Measurements from ENCODE around the gene SPTBN4. TPM values are rescaled to one million over a fixed set of nuclear protein-coding genes. Genes with fewer than 3 reads are reported as not detected.

The SPTBN4 gene
- total and polyA plus RNA-seq, 4 donors: 0.58 to 0.80 (median 0.72) TPM

GRCh38 chr19:40588110-40588854, 121.5 kb downstream of the SPTBN4 start:
- Histone ChIP-seq H3K4me3 (no peak overlapping the region), H3K27me3 (ENCODE audit: control insufficient read depth in 3 of 3, insufficient read depth in 3 of 3, low read length in 2 of 3) (no peaks in the 10 kb centered on the region), H3K9ac (ENCODE audit: insufficient read depth in 1 of 2, low read length in 2 of 2) (no peak overlapping the region), H3K9me3 (ENCODE audit: control insufficient read depth in 4 of 4, insufficient read depth in 3 of 4, low read length in 3 of 4) (no peaks in the 10 kb centered on the region), H3K27ac (ENCODE audit: low read depth in 1 of 2, low read length in 1 of 2) (no peak overlapping the region), H3K4me1 (ENCODE audit: control insufficient read depth in 5 of 5, insufficient read depth in 5 of 5, low read length in 5 of 5) (no peaks in the 10 kb centered on the region), H3K36me3 (ENCODE audit: control insufficient read depth in 4 of 4, insufficient read depth in 4 of 4, low read length in 4 of 4) (peaks cover 0 to 27% (median 2%) of the 10 kb centered on the region in 4 donors)
- ATAC-seq (ENCODE audit: insufficient read depth, low FRiP score) (no peak), DNase-seq (no peak)
- TF ChIP-seq CTCF (IDR thresholded peaks at IDR 0.05; ENCODE audit: control extremely low read depth, extremely low read depth): no peak
- 89 to 93% methylated on average over 19 of the region's 19 CpGs for WGBS, 2 donors

- H3K9ac ChIP-seq (ENCODE audit: insufficient read depth in 1 of 2, low read length in 2 of 2): no peak overlapping the region
- TF ChIP-seq CTCF (IDR thresholded peaks at IDR 0.05; ENCODE audit: control extremely low read depth, extremely low read depth): no peak
- H3K36me3 ChIP-seq (ENCODE audit: control insufficient read depth in 4 of 4, insufficient read depth in 4 of 4, low read length in 4 of 4): peaks cover 0 to 23% (median 2%) of the 10 kb centered on the region in 4 donors
- no peak overlapping the region for H3K27ac ChIP-seq (ENCODE audit: low read depth in 1 of 2, low read length in 1 of 2)
- no peaks in the 10 kb centered on the region for H3K4me1 ChIP-seq (ENCODE audit: control insufficient read depth in 5 of 5, insufficient read depth in 5 of 5, low read length in 5 of 5)
- no peaks in the 10 kb centered on the region for H3K9me3 ChIP-seq (ENCODE audit: control insufficient read depth in 4 of 4, insufficient read depth in 3 of 4, low read length in 3 of 4)
- no peak overlapping the region for H3K4me3 ChIP-seq
- ATAC-seq (ENCODE audit: insufficient read depth, low FRiP score) (no peak), DNase-seq (no peak)
- H3K27me3 ChIP-seq (ENCODE audit: control insufficient read depth in 3 of 3, insufficient read depth in 3 of 3, low read length in 2 of 3): no peaks in the 10 kb centered on the region
- 90 to 95% methylated on average over 9 of the region's 9 CpGs for WGBS, 2 donors
Observed at GRCh38 chr19:40588926-40589569, 122.2 kb downstream of the SPTBN4 start.

GRCh38 chr19:40589591-40590429, 123.0 kb downstream of the SPTBN4 start:
- TF ChIP-seq CTCF (IDR thresholded peaks at IDR 0.05; ENCODE audit: control extremely low read depth, extremely low read depth): no peak
- no peaks in the 10 kb centered on the region for H3K27me3 ChIP-seq (ENCODE audit: control insufficient read depth in 3 of 3, insufficient read depth in 3 of 3, low read length in 2 of 3)
- DNase-seq: no peak
- H3K36me3 ChIP-seq (ENCODE audit: control insufficient read depth in 4 of 4, insufficient read depth in 4 of 4, low read length in 4 of 4): peaks cover 0 to 23% (median 2%) of the 10 kb centered on the region in 4 donors
- no peaks in the 10 kb centered on the region for H3K4me1 ChIP-seq (ENCODE audit: control insufficient read depth in 5 of 5, insufficient read depth in 5 of 5, low read length in 5 of 5)
- no peak for ATAC-seq (ENCODE audit: insufficient read depth, low FRiP score)
- H3K4me3 ChIP-seq: no peak overlapping the region
- WGBS, 2 donors: 95 to 96% methylated on average over 26 of the region's 26 CpGs
- H3K27ac ChIP-seq (ENCODE audit: low read depth in 1 of 2, low read length in 1 of 2): no peak overlapping the region
- no peak overlapping the region for H3K9ac ChIP-seq (ENCODE audit: insufficient read depth in 1 of 2, low read length in 2 of 2)
- no peaks in the 10 kb centered on the region for H3K9me3 ChIP-seq (ENCODE audit: control insufficient read depth in 4 of 4, insufficient read depth in 3 of 4, low read length in 3 of 4)
